Kidney epithelial cell (primary cell): ENCODE measurements around the gene HNRNPM. TPM values are rescaled to one million over a fixed set of nuclear protein-coding genes. Genes with fewer than 3 reads are reported as not detected.

ENCODE experiments used
- DNase-seq: peaks from one replicate; pipeline ENCODE4 v3.0.0-alpha.2; 2010; ENCODE audit warnings: low read depth
- H3K27me3 ChIP-seq: 2 replicates; pipeline ENCODE4 v1.6.0; 2011; ENCODE audit warnings: low read length; ENCODE audit not compliant: control insufficient read depth, insufficient read depth
- H3K36me3 ChIP-seq: 2 replicates; pipeline ENCODE4 v1.5.1; 2011; ENCODE audit warnings: low read length; ENCODE audit not compliant: control insufficient read depth, insufficient read depth
- H3K4me3 ChIP-seq: 2 replicates; pipeline ENCODE4 v1.5.1; 2011; ENCODE audit warnings: low read depth, mild to moderate bottlenecking, control low read depth, low read length
- CTCF ChIP-seq: IDR thresholded peaks from 2 replicates; pipeline ENCODE4 v1.5.1; 2011; ENCODE audit warnings: mild to moderate bottlenecking, moderate library complexity, low read length, control low read depth, inconsistent platforms; ENCODE audit not compliant: insufficient read depth, poor library complexity, severe bottlenecking
- total RNA-seq: library from RNA; depleted of rRNA; stranded (reverse); fragments of >200 nt; gene quantifications from 2 replicates; pipeline ENCODE4 v1.2.3, GENCODE V29; 2015

Gene HNRNPM
- total RNA-seq, 1 donor from 2014 or later: 115 TPM

GRCh38 chr19:8531470-8531869, 86.7 kb downstream of the HNRNPM start:
- DNase-seq: no peak
- peaks cover 2% of the 10 kb centered on the region for H3K27me3 ChIP-seq
- no peak for TF ChIP-seq CTCF
- no peak overlapping the region for H3K4me3 ChIP-seq
- H3K36me3 ChIP-seq: no peaks in the 10 kb centered on the region

DNA sequence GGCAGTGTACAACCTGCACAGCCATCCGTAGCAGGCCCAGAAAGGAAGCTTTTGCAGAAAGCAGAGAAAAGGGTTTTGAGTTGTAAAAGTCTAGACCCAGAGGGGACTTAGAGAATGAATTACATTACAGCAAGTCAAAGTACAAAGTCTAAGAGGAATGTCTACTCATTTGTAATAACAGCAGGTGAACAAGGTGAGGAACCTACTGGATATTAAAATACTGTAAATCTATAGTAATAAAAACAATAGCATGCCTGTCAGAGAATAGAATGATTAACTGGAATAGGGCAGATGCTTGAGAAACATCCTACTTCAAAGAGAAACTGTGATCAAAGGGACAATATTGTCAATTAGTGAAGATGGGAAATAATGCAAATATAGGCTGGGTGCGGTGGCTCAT, 87.5 kb downstream of the HNRNPM start:
- TF ChIP-seq CTCF: no peak
- no peak overlapping the region for H3K4me3 ChIP-seq
- no peaks in the 10 kb centered on the region for H3K36me3 ChIP-seq
- DNase-seq: no peak
- peaks cover 2% of the 10 kb centered on the region for H3K27me3 ChIP-seq

- H3K27me3 ChIP-seq: peaks cover 2% of the 10 kb centered on the region
- DNase-seq: no peak
These were observed 91.5 kb downstream of the HNRNPM start for GRCh38 chr19:8536282-8536681.

GRCh38 chr19:8537099-8537498, 92.3 kb downstream of the HNRNPM start:
- H3K36me3 ChIP-seq: no peaks in the 10 kb centered on the region
- TF ChIP-seq CTCF: no peak
- DNase-seq: no peak
- peaks cover 2% of the 10 kb centered on the region for H3K27me3 ChIP-seq
- H3K4me3 ChIP-seq: no peak overlapping the region

More at GRCh38 chr19:8536282-8536681, 91.5 kb downstream of the HNRNPM start:
- Histone ChIP-seq H3K4me3 (no peak overlapping the region), H3K36me3 (no peaks in the 10 kb centered on the region)
- TF ChIP-seq CTCF: no peak

Other genes with a start within 250 kb of the HNRNPM start
- gene CERS4, start 235.6 kb upstream of the HNRNPM start, total RNA-seq: 47.4 and 49.8 TPM in 2 replicates
- gene CD320, start 136.6 kb upstream of the HNRNPM start, total RNA-seq: 85.6 and 104 TPM in 2 replicates
- 49.8 and 61.4 TPM in 2 replicates for gene NDUFA7, start 123.6 kb upstream of the HNRNPM start, total RNA-seq
- 298 and 330 TPM in 2 replicates for gene RPS28, start 123.5 kb upstream of the HNRNPM start, total RNA-seq
- 3.7 and 8.1 TPM in 2 replicates for gene KANK3, start 101.7 kb upstream of the HNRNPM start, total RNA-seq
- 22.4 and 31.4 TPM in 2 replicates for gene ANGPTL4, start 80.8 kb upstream of the HNRNPM start, total RNA-seq
- 58.2 and 69.8 TPM in 2 replicates for gene RAB11B, start 54.6 kb upstream of the HNRNPM start, total RNA-seq
- 75.0 and 95.9 TPM in 2 replicates for gene MARCHF2, start 31.7 kb upstream of the HNRNPM start, total RNA-seq
- gene PRAM1, start 57.7 kb downstream of the HNRNPM start, total RNA-seq: 0.50 TPM in 1 of 2 replicates, not detected in the other
- gene ZNF414, start 69.2 kb downstream of the HNRNPM start, total RNA-seq: 5.2 and 15.0 TPM in 2 replicates
- 0.08 and 0.21 TPM in 2 replicates for gene MYO1F, start 132.5 kb downstream of the HNRNPM start, total RNA-seq
- gene ADAMTS10, start 165.7 kb downstream of the HNRNPM start, total RNA-seq: 5.0 and 10.1 TPM in 2 replicates
- gene NFILZ, start 185.7 kb downstream of the HNRNPM start, total RNA-seq: not detected in 2 replicates